T-helper 9 cell (primary cell): ENCODE results near the gene NFIX.
A peak's percentile ranks its signal among the peaks of the same experiment; 100 is the strongest.
"Not testable (repeated sequence)": the region's sequence is repeated elsewhere in the genome, so short reads cannot be mapped to it uniquely, and the experiment has no call there.

ENCODE experiments used
- DNase-seq: peaks from one replicate; pipeline ENCODE4 v3.0.0-alpha.2; 2020

NFIX gene

DNA sequence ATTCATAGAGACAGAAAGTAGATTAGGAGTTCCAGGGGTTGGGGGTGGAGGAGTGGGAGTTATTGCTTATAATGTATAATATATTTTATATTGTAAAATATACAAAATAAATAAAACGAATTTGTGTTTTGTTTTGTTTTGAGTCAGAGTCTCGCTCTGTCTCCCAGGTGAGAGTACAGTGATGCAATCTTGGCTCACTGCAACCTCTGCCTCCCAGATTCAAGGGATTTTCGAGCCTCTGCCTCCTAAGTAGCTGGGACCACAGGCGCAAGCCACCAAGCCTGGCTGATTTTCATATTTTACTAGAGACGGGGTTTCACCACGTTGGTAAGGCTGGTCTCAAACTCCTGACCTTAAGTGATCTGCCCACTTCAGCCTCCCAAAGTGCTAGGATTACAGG lies 35.8 kb upstream of the NFIX start:
- no peak for DNase-seq

- DNase-seq = peak; percentile 77
Observed at GRCh38 chr19:12965017-12965811, 30.1 kb upstream of the NFIX start.

- DNase-seq = no peak
Observed at GRCh38 chr19:12965812-12966135, 29.5 kb upstream of the NFIX start.

DNA sequence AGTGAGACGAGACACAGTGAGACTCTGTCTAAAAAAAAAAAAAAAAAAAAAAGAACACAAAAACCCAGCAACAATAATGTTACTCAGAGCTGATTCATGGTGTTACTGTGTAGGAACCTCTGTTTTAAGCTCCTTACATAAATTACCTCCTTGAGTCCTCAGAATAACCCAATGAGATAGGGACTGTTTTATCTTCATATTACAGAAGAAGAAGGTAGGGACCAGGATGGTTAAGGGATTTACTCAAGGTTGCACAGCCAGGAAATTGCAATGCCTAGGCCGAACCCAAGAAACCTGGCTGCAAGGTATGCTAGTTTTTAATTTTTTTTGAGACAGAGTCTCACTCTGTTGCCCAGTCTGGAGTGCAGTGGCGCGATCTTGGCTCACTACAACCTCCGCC lies 27.4 kb upstream of the NFIX start:
- DNase-seq = no peak

DNA sequence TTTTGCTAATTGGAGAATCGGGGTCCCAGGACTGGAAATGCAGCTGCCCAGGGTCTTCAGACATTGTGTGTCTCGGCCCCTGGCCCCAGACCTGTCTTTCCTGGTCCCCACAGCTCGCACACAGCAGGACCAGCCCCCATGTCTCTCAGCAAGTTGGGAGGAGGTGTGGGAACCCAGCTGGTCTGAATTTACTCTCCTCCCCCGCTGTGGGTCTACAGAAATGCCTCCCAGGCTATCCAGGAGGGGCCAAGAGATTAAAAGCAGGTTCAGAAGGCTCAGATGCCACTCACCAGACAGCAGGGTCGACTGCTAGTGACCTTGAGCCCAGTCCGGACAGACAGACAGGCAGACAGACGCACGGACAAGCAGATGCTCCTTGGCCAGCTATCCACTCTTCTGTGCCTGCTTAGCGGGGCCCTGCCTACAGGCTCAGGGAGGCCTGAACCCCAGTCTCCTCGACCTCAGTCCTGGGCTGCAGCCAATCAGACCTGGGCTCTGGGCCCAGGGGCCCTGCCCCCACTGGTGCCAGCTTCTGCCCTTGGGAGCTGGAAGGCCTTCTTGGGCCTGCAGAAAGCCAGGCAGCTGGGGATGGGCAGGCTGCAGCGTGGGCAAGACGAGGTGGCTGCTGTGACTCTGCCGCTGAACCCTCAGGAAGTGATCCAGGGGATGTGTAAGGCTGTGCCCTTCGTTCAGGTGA lies 25.8 kb upstream of the NFIX start, which contains the start of gene DAND5:
TSS of gene DAND5 (plus strand) at position 285 of the 697 bp plus-strand sequence. CDS start at position 370, 85 bp downstream.
- no peak for DNase-seq

GRCh38 chr19:12970070-12970820 lies 25.0 kb upstream of the NFIX start:
- DNase-seq = no peak

- DNase-seq = no peak
Observed at GRCh38 chr19:12973236-12973635, 22.0 kb upstream of the NFIX start.

GRCh38 chr19:12974301-12975220 lies 20.7 kb upstream of the NFIX start:
- no peak for DNase-seq

- no peak for DNase-seq
Observed at GRCh38 chr19:12975221-12975741, 20.0 kb upstream of the NFIX start.

DNA sequence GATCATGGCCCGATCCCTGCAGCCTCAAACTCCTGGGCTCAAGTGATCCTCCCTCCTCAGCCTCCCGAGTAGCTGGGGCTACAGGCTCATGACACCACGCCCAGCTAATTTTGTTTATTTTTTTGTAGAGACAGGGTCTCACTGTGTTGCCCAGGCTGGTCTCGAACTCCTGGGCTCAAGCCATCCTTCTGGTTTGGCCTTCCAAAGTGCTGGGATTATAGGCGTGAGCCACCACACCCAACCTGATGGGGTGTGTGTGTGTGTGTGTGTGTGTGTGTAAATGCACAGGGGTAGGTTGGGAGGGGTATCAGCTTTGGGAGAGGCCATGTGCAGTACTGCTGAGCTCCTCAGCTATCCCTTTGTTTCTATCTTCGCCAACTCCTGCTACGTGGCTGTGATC lies 19.2 kb upstream of the NFIX start:
- DNase-seq = not testable (repeated sequence)

DNA sequence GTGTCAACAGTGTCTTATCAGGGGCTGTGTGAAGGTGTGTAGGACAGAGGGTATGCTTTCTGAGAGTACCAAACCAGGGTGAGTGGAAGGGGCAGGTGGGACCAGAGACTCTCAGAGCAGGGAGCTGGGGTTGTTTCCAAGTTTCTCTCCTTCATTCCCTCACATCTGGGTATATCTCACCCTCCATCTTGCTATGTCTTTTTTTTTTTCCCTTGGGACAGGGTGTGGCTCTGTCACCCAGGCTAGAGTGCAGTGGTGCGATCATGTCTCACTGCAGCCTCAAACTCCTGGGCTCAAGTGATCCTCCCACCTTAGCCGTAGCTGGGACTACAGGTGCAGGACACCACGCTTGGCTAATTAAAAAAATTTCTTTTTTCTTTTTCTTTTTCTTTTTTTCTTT lies 15.3 kb upstream of the NFIX start:
- DNase-seq = no peak

- no peak for DNase-seq
Observed at GRCh38 chr19:12982648-12983047, 12.6 kb upstream of the NFIX start.

- no peak for DNase-seq
Observed at GRCh38 chr19:12983091-12983490, 12.2 kb upstream of the NFIX start.

GRCh38 chr19:12983542-12984142 lies 11.6 kb upstream of the NFIX start:
- peak; percentile 79 for DNase-seq

GRCh38 chr19:12984143-12984627 lies 11.1 kb upstream of the NFIX start:
- DNase-seq = no peak

DNA sequence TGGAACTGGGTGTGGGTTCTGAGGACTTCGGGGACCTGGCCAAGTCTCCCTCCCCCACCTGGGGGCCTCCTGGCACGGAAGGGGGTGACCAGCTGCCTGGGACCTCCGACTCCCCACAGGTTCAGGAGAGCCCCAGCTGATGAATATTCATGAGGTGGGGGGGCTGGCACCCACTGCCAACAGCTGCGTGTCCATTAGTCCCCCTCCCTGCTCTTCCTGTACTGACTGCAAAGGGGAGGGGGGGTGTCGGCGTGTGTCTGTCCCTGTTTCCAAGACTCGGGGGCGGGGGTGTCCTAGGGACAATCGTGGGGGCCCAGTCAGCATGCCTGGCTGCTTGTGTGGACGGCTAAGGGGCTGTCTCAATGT lies 10.6 kb upstream of the NFIX start:
- DNase-seq = no peak

- no peak for DNase-seq
Observed at GRCh38 chr19:12985049-12985776, 10.1 kb upstream of the NFIX start.

- no peak for DNase-seq
Observed at GRCh38 chr19:12986726-12987125, 8.5 kb upstream of the NFIX start.

GRCh38 chr19:12987190-12987589 lies 8.1 kb upstream of the NFIX start:
- DNase-seq = no peak

DNA sequence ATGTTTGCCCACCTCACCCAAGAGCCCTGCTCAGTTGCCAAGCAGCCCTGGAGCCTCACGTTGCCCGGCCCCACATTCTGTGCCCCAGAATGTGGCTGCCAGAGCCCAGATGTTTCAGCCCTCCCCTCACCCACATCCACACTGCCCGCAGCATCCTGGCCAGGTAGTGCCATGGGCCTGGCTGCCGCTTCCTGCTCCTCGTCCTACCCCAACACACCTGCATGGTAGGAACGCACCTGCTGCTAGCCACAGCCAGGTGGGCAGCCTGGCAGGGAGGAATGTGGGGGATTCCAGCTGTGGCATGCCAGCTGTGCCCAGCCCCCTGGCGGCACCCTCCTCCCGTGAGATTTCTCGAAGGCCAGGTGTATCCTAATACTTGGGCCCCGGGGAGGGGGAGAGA lies 7.5 kb upstream of the NFIX start:
- no peak for DNase-seq

- DNase-seq = no peak
Observed at GRCh38 chr19:12990431-12990830, 4.8 kb upstream of the NFIX start.
